IMR-90 (cell line): ENCODE measurements around the gene LINC01488. TPM values are rescaled to one million over a fixed set of nuclear protein-coding genes. Genes with fewer than 3 reads are reported as not detected.
A peak's percentile ranks its signal among the peaks of the same experiment; 100 is the strongest.

Experiments
- ATAC-seq: fragments of 200-7000 bp; cut with Tn5 transposase; 2 replicates; pipeline ENCODE4 v1.9.1; 2020; ENCODE audit warnings: low read depth, mild to moderate bottlenecking, moderate library complexity
- BruUV-seq: library from RNA; stranded (reverse); fragments of 400-500 nt; replicated peaks from 2 replicates; lab custom pipeline; 2021; lab: Mats Ljungman, UMichigan
- CTCF ChIA-PET: fragments of 300-600 bp; formaldehyde crosslinking; extraction: SDS; loops from one replicate; lab custom pipeline; 2021; ENCODE audit warnings: antibody characterized with exemption; lab: Yijun Ruan, JAX
- POLR2A ChIA-PET: fragments of 300-600 bp; sonication (Branson Sonifier 250); formaldehyde crosslinking; loops from one replicate; lab custom pipeline; 2022; ENCODE audit warnings: antibody characterized with exemption; ENCODE audit not compliant: unreplicated experiment; lab: Charles Lee
- DNase-seq: peaks from one replicate; pipeline ENCODE4 v3.0.0; 2013
- H2AFZ ChIP-seq: replicated peaks from 2 replicates; pipeline ENCODE3; 2013; ENCODE audit warnings: low read length, mild to moderate bottlenecking; ENCODE audit not compliant: poor library complexity
- H2AK5ac ChIP-seq: 2 replicates; pipeline ENCODE4 v1.6.1; 2013; ENCODE audit warnings: low read depth, low read length, inconsistent platforms
- H2AK9ac ChIP-seq: replicated peaks from 2 replicates; pipeline ENCODE3; 2013; ENCODE audit warnings: mild to moderate bottlenecking, low read depth, low read length, moderate library complexity; ENCODE audit not compliant: poor library complexity
- H2BK120ac ChIP-seq: 2 replicates; pipeline ENCODE4 v1.6.1; 2013; ENCODE audit warnings: low read depth, low read length, inconsistent platforms
- H2BK15ac ChIP-seq: 3 replicates; pipeline ENCODE4 v1.6.1; 2013; ENCODE audit warnings: low read depth, low read length, inconsistent platforms
- H2BK20ac ChIP-seq: 2 replicates; pipeline ENCODE4 v1.6.1; 2013; ENCODE audit warnings: low read depth, mild to moderate bottlenecking, inconsistent platforms, low read length, moderate library complexity
- H2BK5ac ChIP-seq: 2 replicates; pipeline ENCODE4 v1.6.1; 2013; ENCODE audit warnings: mild to moderate bottlenecking, low read depth, low read length, inconsistent platforms; ENCODE audit not compliant: poor library complexity, severe bottlenecking
- H3K14ac ChIP-seq: replicated peaks from 2 replicates; pipeline ENCODE4 v1.6.1; 2013; ENCODE audit warnings: low read depth, low read length, inconsistent platforms
- H3K18ac ChIP-seq: 2 replicates; pipeline ENCODE4 v1.6.1; 2013; ENCODE audit warnings: low read depth, low read length, control low read depth
- H3K23ac ChIP-seq: 2 replicates; pipeline ENCODE4 v1.6.1; 2013; ENCODE audit warnings: low read depth, low read length, inconsistent platforms
- H3K27ac ChIP-seq: 2 replicates; pipeline ENCODE4 v1.5.1; 2013; ENCODE audit warnings: mild to moderate bottlenecking, control low read depth, low read length; ENCODE audit not compliant: insufficient read depth
- H3K27me3 ChIP-seq: 2 replicates; pipeline ENCODE4 v1.6.1; 2013; ENCODE audit warnings: low read length; ENCODE audit not compliant: control insufficient read depth, insufficient read depth
- H3K36me3 ChIP-seq: 2 replicates; pipeline ENCODE4 v1.6.1; 2013; ENCODE audit warnings: low read length, mixed read lengths; ENCODE audit not compliant: control insufficient read depth, insufficient read depth
- H3K4ac ChIP-seq: 2 replicates; pipeline ENCODE4 v1.6.1; 2013; ENCODE audit warnings: low read depth, low read length, inconsistent platforms
- H3K4me1 ChIP-seq: 2 replicates; pipeline ENCODE4 v1.6.1; 2013; ENCODE audit warnings: low read length, mixed read lengths; ENCODE audit not compliant: control insufficient read depth, insufficient read depth
- H3K4me2 ChIP-seq: 2 replicates; pipeline ENCODE4 v1.6.1; 2013; ENCODE audit warnings: low read depth, mild to moderate bottlenecking, control low read depth, low read length, moderate library complexity
- H3K4me3 ChIP-seq: 2 replicates; pipeline ENCODE4 v1.5.1; 2013; ENCODE audit warnings: low read depth, mild to moderate bottlenecking, control low read depth, low read length, moderate library complexity; ENCODE audit not compliant: insufficient read depth
- H3K56ac ChIP-seq: 2 replicates; pipeline ENCODE4 v1.6.1; 2013; ENCODE audit warnings: low read length, inconsistent platforms; ENCODE audit not compliant: insufficient read depth; ENCODE audit errors: extremely low read depth
- H3K79me1 ChIP-seq, 2 experiments: 2 replicates each; pipeline ENCODE4 v1.6.1; 2013; ENCODE audit warnings: low read length in 2 of 2, inconsistent platforms in 1 of 2, low read depth in 1 of 2
- H3K9ac ChIP-seq: 2 replicates; pipeline ENCODE4 v1.6.1; 2013; ENCODE audit warnings: low read depth, low read length, control low read depth
- H3K9me1 ChIP-seq: 2 replicates; pipeline ENCODE4 v1.6.1; 2013; ENCODE audit warnings: low read length, inconsistent platforms; ENCODE audit not compliant: insufficient read depth
- H3K9me3 ChIP-seq: 2 replicates; pipeline ENCODE4 v1.6.1; 2013; ENCODE audit warnings: low read length; ENCODE audit not compliant: control insufficient read depth, insufficient read depth
- H4K20me1 ChIP-seq: 2 replicates; pipeline ENCODE4 v1.6.1; 2013; ENCODE audit warnings: low read length, inconsistent platforms; ENCODE audit not compliant: insufficient read depth
- H4K5ac ChIP-seq: 2 replicates; pipeline ENCODE4 v1.6.1; 2013; ENCODE audit warnings: mild to moderate bottlenecking, low read depth, low read length, control low read depth
- H4K8ac ChIP-seq, 2 experiments: 2 replicates each; pipeline ENCODE4 v1.6.1; 2013; ENCODE audit warnings: low read depth in 2 of 2, low read length in 2 of 2, control low read depth in 1 of 2, inconsistent platforms in 1 of 2
- H4K91ac ChIP-seq: 2 replicates; pipeline ENCODE4 v1.6.1; 2013; ENCODE audit warnings: low read depth, low read length, inconsistent platforms; ENCODE audit not compliant: insufficient read depth
- BHLHE40 ChIP-seq: fragments of 150-350 bp; IDR thresholded peaks from 2 replicates; pipeline ENCODE4 v1.6.1; 2016; ENCODE audit warnings: mild to moderate bottlenecking, low read depth, low read length
- CEBPB ChIP-seq: IDR thresholded peaks from 2 replicates; pipeline ENCODE4 v1.6.1; 2012; ENCODE audit warnings: low read depth, low read length, improper control_type of control experiment
- CHD1 ChIP-seq: IDR thresholded peaks from 2 replicates; pipeline ENCODE4 v1.6.1; 2012; ENCODE audit warnings: low read depth, low read length, improper control_type of control experiment
- MAFK ChIP-seq: IDR thresholded peaks from 2 replicates; pipeline ENCODE4 v1.6.1; 2012; ENCODE audit warnings: low read depth, low read length, improper control_type of control experiment
- MAZ ChIP-seq: IDR thresholded peaks from 2 replicates; pipeline ENCODE4 v1.6.1; 2012; ENCODE audit warnings: low read depth, mild to moderate bottlenecking, low read length, improper control_type of control experiment, moderate library complexity, borderline replicate concordance
- MXI1 ChIP-seq: IDR thresholded peaks from 2 replicates; pipeline ENCODE4 v1.6.1; 2012; ENCODE audit warnings: low read depth, mild to moderate bottlenecking, low read length, moderate library complexity, borderline replicate concordance
- POLR2A ChIP-seq: IDR thresholded peaks from 2 replicates; pipeline ENCODE4 v1.6.1; 2012; ENCODE audit warnings: mild to moderate bottlenecking, low read depth, low read length
- RAD21 ChIP-seq: IDR thresholded peaks from 2 replicates; pipeline ENCODE4 v1.6.1; 2012; ENCODE audit warnings: low read length, improper control_type of control experiment
- RCOR1 ChIP-seq: IDR thresholded peaks from 2 replicates; pipeline ENCODE4 v1.6.1; 2012; ENCODE audit warnings: mild to moderate bottlenecking, low read length, improper control_type of control experiment; ENCODE audit not compliant: insufficient replicate concordance
- RFX5 ChIP-seq: IDR thresholded peaks from 2 replicates; pipeline ENCODE4 v1.8.0; 2012; ENCODE audit warnings: low read depth, mild to moderate bottlenecking, low read length, moderate library complexity
- SMC3 ChIP-seq: fragments of 150-350 bp; IDR thresholded peaks from 2 replicates; pipeline ENCODE4 v1.6.1; 2016; ENCODE audit warnings: low read depth, mild to moderate bottlenecking, antibody characterized with exemption, low read length, moderate library complexity
- USF2 ChIP-seq: fragments of 150-350 bp; IDR thresholded peaks from 2 replicates; pipeline ENCODE4 v1.6.1; 2017; ENCODE audit warnings: mild to moderate bottlenecking, antibody characterized with exemption, low read length, low read depth
- WGBS, 2 experiments: methylation state at CpG; one replicate each; pipeline versions ENCODE4 v1.1.5 to v1.1.7; 2013; ENCODE audit warnings: missing lambda C conversion rate in 2 of 2; ENCODE audit not compliant: insufficient read length in 1 of 2; ENCODE audit errors: extremely low coverage in 2 of 2; 5-methylcytosine and 5-hydroxymethylcytosine counted together
- dilution Hi-C: fragments of 300-500 bp; cut with HindIII; formaldehyde crosslinking; loops from one replicate; pipeline ENCODE4 v1.14.3; 2018; ENCODE audit warnings: low sequenced_read_pairs; ENCODE audit not compliant: unreplicated experiment
- in situ Hi-C: fragments of 300-500 bp; cut with MboI; formaldehyde crosslinking; loops from 3 replicates; pipeline ENCODE4 v1.14.3; 2019; ENCODE audit warnings: low sequenced_read_pairs, inconsistent platforms, mixed read lengths
- intact Hi-C: fragments of 100-400 bp; cut with micrococcal nuclease; formaldehyde crosslinking; loops from 2 replicates; pipeline ENCODE4 v1.10.0; 2022
- polyA plus RNA-seq, 3 experiments: library from polyadenylated mRNA; depleted of rRNA; stranded (reverse); fragments of >200 nt; gene quantifications; 2 replicates each; pipeline ENCODE4 v1.2.3, GENCODE V29; 2012; ENCODE audit warnings: low replicate concordance in 1 of 3
- total RNA-seq: library from RNA; depleted of rRNA; stranded (reverse); fragments of >200 nt; gene quantifications from 2 replicates; pipeline ENCODE4 v1.2.3, GENCODE V29; 2012
- TF ChIP-seq, protein P1 (sequence below): conservative IDR thresholded peaks from 2 replicates; pipeline ENCODE4 v1.5.1; 2012; ENCODE audit warnings: mild to moderate bottlenecking, low read depth, low read length, improper control_type of control experiment

The LINC01488 gene
- total and polyA plus RNA-seq, 2 of the 4 experiments (the other 2 are of a cell fraction) = not detected

- dilution Hi-C loops = no loop called here
- Histone ChIP-seq H3K27ac (peak overlapping the region; percentile 95), H4K20me1 (no peaks in the 10 kb centered on the region), H3K9me1 (peaks cover 25% of the 10 kb centered on the region), H3K9ac (no peak overlapping the region), H3K36me3 (no peaks in the 10 kb centered on the region), H3K14ac (peak overlapping the region; percentile 97), H2BK120ac (peak overlapping the region; percentile 84), H3K79me1 (peaks cover 0 to 11% of the 10 kb centered on the region in 2 experiments; a peak in 2 of 4 replicates), H3K27me3 (no peaks in the 10 kb centered on the region), H3K9me3 (no peaks in the 10 kb centered on the region), H3K23ac (0 out of 2 replicates have a peak overlapping the region, but pooled peaks have one; percentile 97), H3K4ac (peak overlapping the region; percentile 96), H2BK15ac (peak overlapping the region; percentile 88; the same call in 1 of the 3 replicates), H3K56ac (no peak overlapping the region), H3K4me2 (peak overlapping the region; percentile 70; the same call in 1 of the 2 replicates), H2BK20ac (peak overlapping the region; percentile 81; the same call in 1 of the 2 replicates), H4K5ac (peak overlapping the region; percentile 68; the same call in 1 of the 2 replicates), H2BK5ac (peak overlapping the region; percentile 92), H2AFZ (peak overlapping the region; percentile 11), H2AK5ac (peak overlapping the region; percentile 98), H4K91ac (peak overlapping the region; percentile 95), H3K4me1 (peaks cover 27% of the 10 kb centered on the region), H2AK9ac (peak overlapping the region; percentile 95), H3K18ac (peak overlapping the region; percentile 65; the same call in 1 of the 2 replicates), H3K4me3 (no peak overlapping the region), H4K8ac (peak overlapping the region; percentile 94 to 99)
- CTCF ChIA-PET = no interaction called here
- DNase-seq (peak; percentile 93), ATAC-seq (peak; percentile 16)
- POLR2A ChIA-PET = no interaction called here
- no TSS peak for BruUV-seq
- in situ Hi-C loops = loop anchor here (10.0 kb wide), 1 partner anchor 190 kb away; no protein-coding TSS in a partner anchor
- intact Hi-C loops = loop anchor here (1.0 to 5.0 kb wide), 3 partner anchors 147 to 342 kb away; partner anchors contain the start of gene CCND1
- whole genome bisulfite sequencing, 2 experiments = 63% methylated on average over 10 of the region's 32 CpGs; no CpG with 5 or more reads in 1 of the 2 experiments
- TF ChIP-seq USF2 = no peak
- no peak; the same call in 1 of the 2 replicates for TF ChIP-seq MXI1
- TF ChIP-seq CHD1 = no peak
- TF ChIP-seq POLR2A = no peak
- peak; percentile 13; the same call in 1 of the 2 replicates for TF ChIP-seq BHLHE40
- peak; percentile 99 for TF ChIP-seq CEBPB
- peak; percentile 23; the same call in 1 of the 2 replicates for TF ChIP-seq MAZ
- TF ChIP-seq, protein P1, sequence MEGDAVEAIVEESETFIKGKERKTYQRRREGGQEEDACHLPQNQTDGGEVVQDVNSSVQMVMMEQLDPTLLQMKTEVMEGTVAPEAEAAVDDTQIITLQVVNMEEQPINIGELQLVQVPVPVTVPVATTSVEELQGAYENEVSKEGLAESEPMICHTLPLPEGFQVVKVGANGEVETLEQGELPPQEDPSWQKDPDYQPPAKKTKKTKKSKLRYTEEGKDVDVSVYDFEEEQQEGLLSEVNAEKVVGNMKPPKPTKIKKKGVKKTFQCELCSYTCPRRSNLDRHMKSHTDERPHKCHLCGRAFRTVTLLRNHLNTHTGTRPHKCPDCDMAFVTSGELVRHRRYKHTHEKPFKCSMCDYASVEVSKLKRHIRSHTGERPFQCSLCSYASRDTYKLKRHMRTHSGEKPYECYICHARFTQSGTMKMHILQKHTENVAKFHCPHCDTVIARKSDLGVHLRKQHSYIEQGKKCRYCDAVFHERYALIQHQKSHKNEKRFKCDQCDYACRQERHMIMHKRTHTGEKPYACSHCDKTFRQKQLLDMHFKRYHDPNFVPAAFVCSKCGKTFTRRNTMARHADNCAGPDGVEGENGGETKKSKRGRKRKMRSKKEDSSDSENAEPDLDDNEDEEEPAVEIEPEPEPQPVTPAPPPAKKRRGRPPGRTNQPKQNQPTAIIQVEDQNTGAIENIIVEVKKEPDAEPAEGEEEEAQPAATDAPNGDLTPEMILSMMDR = peak; percentile 56
- TF ChIP-seq MAFK = no peak
- peak; percentile 49 for TF ChIP-seq RAD21
- no peak for TF ChIP-seq RFX5
- TF ChIP-seq SMC3 = peak; percentile 39
- TF ChIP-seq RCOR1 = no peak
These were observed 36.9 kb upstream of the LINC01488 start for GRCh38 chr11:69444381-69445130.
